ENCODE results near the gene EPS8L1.
"Not testable (repeated sequence)": the region's sequence is repeated elsewhere in the genome, so short reads cannot be mapped to it uniquely, and the experiment has no call there.

Gene EPS8L1

DNA sequence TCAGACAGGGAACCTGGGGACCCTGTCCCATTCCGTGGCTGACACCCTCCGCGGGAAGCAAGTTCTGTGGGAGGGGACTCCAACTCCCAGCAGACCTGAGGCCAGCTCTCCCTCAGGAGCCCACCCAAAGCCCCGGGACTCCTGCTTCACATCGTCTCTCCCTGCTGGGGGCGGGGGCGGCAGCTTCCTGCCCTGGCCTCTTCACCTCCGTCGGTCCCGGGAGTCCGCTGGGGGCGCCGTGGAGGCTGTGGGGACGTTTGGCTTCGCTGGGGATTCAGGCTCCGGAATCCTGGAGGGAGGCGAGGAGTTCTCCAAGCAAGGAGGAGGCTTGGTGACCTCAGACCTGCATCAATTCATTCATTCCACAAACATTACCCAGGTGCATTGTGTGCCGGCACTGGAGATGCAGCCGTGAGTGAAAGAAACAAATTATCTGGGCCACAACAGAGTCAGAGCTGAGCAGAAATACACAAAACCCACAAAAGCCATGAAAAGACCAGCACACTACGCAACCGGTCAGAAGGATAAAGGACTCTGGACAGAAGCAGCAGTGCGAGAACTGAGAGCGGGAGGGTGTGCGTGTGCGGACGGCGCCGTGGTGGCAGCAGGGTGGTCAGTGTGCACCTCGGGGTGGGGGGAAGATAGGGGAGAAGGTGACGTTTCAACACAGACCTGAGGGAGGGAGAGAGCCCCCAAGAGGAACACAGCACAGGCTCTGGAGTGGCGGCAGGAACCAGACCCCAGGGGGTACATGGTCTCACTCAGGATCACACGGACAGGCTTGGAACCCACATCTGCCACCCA, 19.0 kb downstream of the EPS8L1 start:
- DNase-seq (ENCODE audit: low read depth in 2 of 2) = no peak

DNA sequence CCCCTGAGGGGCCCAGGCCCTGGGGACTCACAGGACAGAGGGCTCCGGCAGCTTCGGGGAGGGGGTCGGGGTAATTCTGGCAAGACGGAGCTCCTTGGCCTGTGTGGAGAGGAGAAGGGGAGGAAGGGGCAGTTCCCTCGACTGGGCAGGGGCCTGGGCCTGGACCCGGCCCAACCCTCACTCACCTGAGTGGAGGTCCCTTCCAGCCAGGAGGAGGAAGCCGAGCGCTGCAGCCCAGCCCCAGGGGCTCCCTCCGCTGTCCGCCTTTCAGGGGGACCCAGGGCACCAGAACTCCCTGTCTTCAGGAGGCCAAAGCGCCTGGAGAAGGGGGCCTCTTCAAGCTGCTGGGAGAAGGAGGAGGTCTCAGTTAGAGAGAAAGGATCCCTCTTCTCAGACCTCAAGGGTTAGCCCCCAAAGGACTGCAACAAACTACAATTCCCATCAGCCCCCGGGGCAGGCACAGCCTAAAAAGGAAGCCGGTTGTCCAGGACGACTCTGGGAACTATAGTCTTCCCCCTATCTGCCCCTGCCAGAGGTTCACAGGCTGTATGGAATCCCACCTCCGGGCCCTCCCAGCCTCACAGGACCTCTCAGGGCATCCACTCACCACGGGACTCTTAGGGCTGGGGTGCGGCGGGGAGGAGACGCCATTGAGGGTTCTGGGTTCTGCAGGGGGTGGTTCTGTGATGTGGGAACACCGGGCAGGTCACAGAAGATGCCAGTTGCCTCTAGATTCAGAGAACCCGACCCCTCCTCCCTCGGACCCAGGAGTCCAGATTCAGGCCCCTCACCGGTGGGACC, 19.8 kb downstream of the EPS8L1 start:
- DNase-seq (ENCODE audit: low read depth in 2 of 2) = no peak

GRCh38 chr19:55096061-55096701, 20.5 kb downstream of the EPS8L1 start:
- DNase-seq (ENCODE audit: low read depth in 2 of 2) = no peak

GRCh38 chr19:55097864-55098715, 22.4 kb downstream of the EPS8L1 start:
- no peak for DNase-seq (ENCODE audit: low read depth in 2 of 2)

DNA sequence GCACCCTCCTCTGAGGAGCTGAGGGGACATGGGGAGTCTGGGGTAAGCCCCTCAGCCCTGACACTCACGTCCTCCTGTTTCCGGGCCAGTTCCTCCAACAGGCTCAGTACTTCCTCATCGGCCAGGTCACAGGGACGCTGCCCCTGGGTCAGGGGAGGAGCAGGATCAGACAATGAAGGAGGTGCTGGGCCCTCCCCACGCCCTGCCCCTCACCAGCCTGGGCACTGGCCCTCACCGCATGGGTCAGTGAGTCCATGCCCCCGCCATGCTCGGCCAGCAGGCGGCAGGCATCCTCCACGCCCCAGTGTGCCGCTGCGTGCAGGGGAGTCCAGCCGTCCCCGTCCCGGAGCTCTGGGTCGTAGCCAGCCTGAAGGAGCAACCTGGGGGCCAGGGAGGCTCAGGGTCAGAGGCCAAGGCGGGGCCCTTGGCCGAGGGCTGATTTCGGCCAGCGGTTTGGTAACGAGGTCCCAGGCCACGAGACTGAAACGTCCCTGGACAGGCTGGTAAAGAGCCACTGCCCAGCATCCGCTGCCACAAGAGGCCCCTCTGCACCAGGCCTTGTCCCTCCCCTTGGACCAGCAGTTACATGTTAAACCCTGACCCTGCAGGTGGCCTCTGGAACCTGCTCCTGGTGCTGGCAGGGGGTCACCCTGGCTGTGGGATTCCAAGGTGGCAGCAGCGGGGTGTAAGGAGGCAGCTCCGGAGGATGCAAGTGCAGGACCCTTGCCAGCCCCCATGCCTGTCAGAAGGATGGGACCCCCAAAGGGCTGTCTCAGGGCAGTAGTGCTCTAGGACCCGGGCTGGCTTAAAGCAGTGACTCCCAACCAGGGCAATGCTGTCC, 23.3 kb downstream of the EPS8L1 start:
- DNase-seq (ENCODE audit: low read depth in 2 of 2) = no peak

DNA sequence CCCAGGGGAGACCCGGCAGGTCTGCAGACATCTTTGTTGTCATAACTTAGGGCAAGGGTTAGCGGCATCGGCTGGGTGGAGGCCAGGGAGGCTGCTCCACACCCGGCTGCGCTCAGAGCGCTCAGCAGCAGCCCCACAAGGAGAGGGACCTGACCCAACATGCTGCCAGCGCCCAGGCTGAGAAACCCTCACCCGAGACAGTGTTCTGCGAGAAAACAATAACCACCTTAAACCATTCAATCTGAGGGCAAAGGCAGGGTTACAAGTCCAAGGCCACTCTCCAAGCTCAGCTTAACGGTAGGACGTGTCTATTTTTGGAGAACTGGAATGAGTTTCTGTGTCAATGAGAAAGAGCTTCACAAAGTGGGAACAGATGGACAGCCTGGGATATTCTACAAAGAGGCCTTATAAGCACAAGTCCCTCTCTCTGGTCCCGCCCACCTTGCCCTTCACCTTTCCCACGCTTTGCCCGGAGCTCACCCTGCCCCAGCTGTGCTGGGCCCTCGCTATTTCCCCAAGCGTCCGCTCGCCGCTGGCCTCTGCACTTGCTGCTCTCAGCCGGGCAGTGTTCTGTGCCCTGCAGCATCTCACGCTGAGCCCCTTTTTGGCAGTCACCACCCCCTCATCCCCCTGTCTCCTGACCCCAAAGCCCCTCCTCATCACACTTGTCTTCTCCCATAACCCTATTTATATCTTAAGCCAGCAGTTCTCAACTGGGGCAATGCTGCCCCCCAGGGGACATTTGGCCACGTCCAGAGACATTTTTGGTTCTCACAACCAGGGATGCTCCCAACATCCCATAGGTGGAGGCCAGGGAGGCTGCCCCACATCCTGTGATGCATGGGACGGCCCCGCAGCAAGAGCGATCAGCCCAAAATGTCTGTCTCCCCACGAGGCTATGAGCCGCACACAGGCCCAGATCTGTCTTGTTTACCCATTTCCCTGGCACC, 24.2 kb downstream of the EPS8L1 start:
- no peak for DNase-seq (ENCODE audit: low read depth in 2 of 2)

DNA sequence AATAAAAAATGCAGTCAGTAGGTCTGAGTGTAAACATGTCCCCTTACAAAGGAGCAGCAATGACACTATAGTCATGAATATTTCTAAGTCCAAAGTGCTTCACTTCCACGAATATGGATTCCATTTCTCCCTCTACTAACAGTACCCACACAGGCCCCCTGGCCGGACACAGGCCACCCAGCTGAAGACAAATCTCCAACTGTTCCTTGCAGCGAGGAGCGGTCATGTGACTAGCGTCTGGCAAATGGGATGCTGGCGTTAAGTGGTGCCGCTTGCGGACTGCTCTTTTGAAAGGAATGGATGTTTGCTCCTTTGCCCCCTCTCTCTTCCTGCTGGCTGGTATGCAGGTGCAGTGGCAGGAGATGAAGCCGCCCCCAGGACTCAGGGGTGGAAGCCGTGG, 25.6 kb downstream of the EPS8L1 start:
- no peak for DNase-seq (ENCODE audit: low read depth in 2 of 2)

- no peak for DNase-seq (ENCODE audit: low read depth in 2 of 2)
Observed at GRCh38 chr19:55103190-55103589, 27.5 kb downstream of the EPS8L1 start.

GRCh38 chr19:55105237-55105636, 29.6 kb downstream of the EPS8L1 start:
- no peak for DNase-seq (ENCODE audit: low read depth in 2 of 2)

DNA sequence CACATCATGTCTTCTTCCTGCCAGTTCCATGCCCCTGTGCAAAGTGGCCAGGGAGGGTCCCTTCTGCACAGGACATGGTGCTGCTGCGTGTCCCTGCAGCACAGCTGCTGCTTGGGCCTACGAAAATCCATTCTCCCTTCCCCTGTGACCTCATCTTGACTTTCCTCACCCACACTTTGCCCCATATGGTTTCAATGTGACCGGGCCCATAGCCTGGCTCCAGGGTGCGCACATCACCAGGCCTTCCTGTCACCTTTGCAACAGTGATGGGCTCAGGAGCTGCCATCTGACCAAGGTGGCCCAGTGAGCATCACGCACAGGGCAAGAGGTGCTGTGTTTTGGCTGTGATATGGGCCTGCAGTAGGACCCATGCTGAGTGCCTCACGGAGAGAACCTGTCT, 30.9 kb downstream of the EPS8L1 start:
- DNase-seq (ENCODE audit: low read depth in 2 of 2) = no peak

GRCh38 chr19:55107252-55107651, 31.6 kb downstream of the EPS8L1 start:
- not testable (repeated sequence) for DNase-seq (ENCODE audit: low read depth in 2 of 2)

- DNase-seq (ENCODE audit: low read depth in 2 of 2) = no peak
Observed at GRCh38 chr19:55109527-55110291, 34.0 kb downstream of the EPS8L1 start.

- DNase-seq (ENCODE audit: low read depth in 2 of 2) = no peak
Observed at GRCh38 chr19:55111238-55111831, 35.7 kb downstream of the EPS8L1 start.

DNA sequence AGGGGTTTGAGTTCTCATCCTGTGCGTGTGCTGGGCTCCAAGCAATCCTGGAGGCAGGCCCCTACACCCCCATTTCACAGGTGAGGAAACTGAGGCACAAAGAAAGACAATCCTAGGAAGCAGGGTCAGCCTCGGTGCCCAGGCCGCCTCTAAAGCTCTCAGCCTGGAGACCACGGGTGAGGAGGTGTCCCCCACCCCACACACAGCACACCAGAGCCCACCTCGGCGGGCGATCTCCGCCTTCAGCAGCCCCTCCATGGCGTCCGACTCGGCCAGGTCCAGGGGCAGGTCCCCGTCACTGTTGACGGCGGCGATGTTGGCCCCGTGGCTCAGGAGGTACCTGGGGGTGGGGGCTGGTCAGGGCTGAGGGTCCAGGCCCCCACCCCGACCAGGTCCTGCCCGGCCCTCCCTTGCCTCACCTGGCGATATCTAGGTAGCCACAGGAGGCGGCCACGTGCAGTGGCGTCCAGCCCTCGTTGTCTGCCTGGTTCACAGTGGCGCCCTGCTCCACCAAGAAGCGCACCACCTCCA, 36.6 kb downstream of the EPS8L1 start:
- DNase-seq (ENCODE audit: low read depth in 2 of 2) = no peak

DNA sequence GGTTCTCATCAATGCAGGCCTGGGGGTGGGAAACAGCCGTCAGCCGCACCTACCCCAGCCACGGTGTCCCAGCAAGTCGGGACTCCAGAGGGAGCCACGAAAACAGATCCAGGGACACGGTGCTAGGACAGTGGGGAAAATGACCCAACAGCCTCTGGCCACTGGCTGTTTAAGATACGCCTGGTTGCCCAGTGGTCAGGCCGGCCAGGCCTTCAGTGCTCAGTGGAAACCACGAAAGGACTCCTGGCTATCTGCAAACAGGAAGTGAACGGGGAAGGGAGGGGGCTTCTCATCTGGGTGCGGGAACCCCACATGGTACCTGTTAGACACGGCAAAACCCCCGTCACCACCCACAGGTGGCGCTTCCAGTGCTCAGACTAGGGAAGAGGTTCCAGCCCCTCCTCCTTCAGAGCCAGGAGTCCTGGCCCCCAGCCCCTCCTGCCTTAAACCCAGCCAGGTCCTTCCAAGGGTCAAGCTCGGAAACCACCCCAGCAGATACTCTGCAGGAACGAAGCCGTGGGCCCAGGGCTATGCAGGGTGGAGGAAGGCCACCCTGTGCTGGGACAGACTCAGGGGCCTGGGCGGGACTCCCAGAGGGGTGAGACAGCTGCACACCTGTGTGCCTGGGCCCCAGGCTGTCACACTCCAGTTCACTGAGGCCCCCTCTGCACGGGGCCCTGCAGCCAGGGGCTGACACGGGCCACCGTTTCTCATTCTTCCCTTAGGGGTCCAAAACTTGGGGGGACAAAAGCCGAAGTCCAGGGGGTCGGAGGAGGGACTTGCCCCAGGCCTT, 37.3 kb downstream of the EPS8L1 start:
- DNase-seq (ENCODE audit: low read depth in 2 of 2) = no peak

DNA sequence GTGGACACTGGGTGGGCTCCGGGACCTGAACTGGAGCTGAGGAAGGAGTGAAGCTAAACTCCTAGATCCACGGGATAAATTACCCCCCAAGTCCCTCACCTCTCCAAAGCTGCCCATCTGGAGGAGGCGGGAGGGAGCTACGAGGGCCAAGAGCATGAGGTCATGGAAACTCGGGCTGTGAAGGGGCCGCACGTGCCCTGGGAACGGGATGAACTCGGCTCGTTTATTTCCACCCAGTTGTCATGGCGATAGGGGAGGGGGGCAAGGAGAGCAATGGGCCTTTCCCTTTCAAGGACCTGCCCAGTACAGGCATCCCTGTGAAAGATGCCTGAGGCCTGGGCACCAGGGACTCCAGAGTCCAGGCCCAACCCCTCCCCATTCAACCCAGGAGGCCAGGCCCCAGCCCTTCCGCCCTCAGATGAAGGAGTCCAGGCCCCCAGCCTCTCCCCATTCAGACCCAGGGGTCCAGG, 37.9 kb downstream of the EPS8L1 start:
- no peak for DNase-seq (ENCODE audit: low read depth in 2 of 2)

DNA sequence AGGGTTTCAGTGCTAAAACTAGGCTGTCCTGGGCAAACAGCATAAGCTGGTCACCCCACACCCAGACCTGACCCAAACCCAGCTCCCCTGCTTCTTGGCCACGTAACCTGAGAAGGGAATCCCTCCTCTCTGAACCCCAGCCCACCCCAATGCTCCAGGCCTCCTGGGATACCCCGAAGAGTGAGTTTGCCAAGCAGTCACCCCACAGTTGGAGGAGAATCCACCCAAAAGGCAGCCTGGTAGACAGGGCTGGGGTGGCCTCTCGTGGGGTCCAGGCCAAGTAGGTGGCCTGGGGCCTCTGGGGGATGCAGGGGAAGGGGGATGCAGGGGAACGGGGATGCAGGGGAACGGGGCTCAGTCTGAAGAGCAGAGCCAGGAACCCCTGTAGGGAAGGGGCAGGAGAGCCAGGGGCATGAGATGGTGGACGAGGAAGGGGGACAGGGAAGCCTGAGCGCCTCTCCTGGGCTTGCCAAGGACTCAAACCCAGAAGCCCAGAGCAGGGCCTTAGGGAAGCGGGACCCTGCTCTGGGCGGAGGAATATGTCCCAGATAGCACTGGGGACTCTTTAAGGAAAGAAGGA, 39.0 kb downstream of the EPS8L1 start:
- DNase-seq (ENCODE audit: low read depth in 2 of 2) = no peak

Measured in stimulated activated CD8-positive, alpha-beta memory T cell treated with anti-CD3 and anti-CD28 coated beads, Interleukin-2, amount 100 ng/mL, for 1 hour (primary cell).